Measurements from ENCODE around the gene HBQ1. TPM values are rescaled to one million over a fixed set of nuclear protein-coding genes. Genes with fewer than 3 reads are reported as not detected.

HBQ1 gene
- 0.48 TPM in 1 of 2 replicates, not detected in the other for total RNA-seq

DNA sequence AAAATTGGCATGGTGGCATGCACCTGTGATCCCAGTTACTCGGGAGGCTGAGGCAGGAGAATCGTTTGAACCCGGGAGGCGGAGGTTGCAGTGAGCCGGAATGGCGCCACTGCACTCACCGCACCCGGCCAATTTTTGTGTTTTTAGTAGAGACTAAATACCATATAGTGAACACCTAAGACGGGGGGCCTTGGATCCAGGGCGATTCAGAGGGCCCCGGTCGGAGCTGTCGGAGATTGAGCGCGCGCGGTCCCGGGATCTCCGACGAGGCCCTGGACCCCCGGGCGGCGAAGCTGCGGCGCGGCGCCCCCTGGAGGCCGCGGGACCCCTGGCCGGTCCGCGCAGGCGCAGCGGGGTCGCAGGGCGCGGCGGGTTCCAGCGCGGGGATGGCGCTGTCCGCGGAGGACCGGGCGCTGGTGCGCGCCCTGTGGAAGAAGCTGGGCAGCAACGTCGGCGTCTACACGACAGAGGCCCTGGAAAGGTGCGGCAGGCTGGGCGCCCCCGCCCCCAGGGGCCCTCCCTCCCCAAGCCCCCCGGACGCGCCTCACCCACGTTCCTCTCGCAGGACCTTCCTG, at the start of gene HBQ1:
Gene HBQ1 (plus strand): TSS at position 359 of the 575 bp plus-strand sequence. CDS start 28 bp downstream, at position 387.

DNA sequence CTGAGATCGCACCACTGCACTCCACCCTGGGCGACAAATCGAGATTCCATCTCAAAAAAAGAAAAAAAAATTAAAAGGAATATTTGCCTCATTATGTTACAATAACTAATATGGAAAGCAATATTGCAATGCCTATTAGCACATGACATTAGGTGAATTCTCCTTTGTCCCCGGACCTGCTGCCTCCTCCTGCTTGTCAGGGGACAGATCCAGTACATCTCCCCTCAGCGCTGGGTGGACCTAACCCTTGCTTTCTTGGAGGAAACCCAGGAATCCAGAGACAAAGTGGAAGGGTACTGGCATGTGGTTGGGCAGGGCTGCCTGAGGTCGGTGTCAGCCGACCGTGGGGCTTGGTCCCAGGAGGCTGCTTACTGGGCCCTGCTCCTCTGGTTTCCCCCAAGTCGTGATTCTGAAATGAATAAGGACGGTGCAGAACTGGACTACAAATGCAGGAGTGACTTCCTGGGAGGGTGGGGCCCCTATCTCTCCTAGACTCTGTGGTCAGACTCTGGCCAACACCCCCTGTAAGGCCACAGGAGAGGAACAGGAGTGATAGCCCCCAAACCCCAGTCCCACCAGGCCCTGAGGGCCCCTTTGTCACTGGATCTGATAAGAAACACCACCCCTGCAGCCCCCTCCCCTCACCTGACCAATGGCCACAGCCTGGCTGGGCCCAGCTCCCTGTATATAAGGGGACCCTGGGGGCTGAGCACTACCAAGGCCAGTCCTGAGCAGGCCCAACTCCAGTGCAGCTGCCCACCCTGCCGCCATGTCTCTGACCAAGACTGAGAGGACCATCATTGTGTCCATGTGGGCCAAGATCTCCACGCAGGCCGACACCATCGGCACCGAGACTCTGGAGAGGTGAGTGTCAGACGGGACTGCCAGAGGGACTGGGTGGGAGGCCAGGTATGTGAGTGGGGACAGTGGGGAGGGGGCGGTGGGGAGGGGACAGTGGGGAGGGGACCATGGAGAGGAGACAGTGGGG, 27.8 kb upstream of the HBQ1 start, which contains the start of gene HBZ:
Gene HBZ (plus strand): TSS at position 504 of the 988 bp plus-strand sequence. CDS start 266 bp downstream, at position 770.

DNA sequence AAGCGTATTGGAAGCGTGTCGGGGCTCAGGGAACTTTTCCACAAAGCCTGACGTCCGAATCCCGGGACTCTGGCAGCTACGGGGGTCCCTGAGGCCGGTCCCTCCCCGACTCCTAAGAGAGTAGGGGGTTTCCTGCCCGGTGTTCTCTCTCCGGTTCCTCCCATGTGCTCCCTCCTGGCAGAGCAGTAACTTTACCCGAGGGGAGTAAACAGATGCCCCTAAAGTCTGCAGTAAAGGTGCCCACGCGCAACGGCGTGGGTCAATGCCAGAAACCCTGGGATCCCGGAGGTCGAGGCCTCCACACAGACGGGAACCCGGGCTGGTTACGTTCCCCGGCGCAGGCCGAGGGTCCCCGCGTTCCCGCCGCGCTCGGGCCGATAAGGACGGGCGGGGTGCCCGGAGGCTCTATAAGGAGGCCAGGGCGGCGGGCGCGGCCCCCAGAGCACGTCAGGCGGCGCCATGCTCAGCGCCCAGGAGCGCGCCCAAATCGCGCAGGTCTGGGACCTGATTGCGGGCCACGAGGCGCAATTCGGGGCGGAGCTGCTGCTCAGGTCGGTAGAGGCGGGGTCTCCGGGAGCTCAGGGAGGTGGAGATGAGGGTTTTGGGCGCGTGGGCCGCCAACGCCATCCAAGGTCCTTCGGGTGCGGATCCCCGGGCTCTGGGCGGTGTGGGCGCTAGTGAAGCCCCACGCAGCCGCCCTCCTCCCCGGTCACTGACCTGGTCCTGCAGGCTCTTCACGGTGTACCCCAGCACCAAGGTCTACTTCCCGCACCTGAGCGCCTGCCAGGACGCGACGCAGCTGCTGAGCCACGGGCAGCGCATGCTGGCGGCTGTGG, 14.5 kb upstream of the HBQ1 start, which contains the start of gene HBM:
Gene HBM (plus strand): TSS at position 440 of the 836 bp plus-strand sequence. CDS start 20 bp downstream, at position 460.

GRCh38 chr16:172374-172941, 7.8 kb upstream of the HBQ1 start, which contains the start of gene HBA2:
TSS of gene HBA2 (plus strand) at chr16:172876. CDS start at chr16:172913, 37 bp downstream.

GRCh38 chr16:176477-177382, 3.5 kb upstream of the HBQ1 start, which contains the start of gene HBA1:
TSS of gene HBA1 (plus strand) at chr16:176680. CDS start at chr16:176717, 37 bp downstream.

DNA sequence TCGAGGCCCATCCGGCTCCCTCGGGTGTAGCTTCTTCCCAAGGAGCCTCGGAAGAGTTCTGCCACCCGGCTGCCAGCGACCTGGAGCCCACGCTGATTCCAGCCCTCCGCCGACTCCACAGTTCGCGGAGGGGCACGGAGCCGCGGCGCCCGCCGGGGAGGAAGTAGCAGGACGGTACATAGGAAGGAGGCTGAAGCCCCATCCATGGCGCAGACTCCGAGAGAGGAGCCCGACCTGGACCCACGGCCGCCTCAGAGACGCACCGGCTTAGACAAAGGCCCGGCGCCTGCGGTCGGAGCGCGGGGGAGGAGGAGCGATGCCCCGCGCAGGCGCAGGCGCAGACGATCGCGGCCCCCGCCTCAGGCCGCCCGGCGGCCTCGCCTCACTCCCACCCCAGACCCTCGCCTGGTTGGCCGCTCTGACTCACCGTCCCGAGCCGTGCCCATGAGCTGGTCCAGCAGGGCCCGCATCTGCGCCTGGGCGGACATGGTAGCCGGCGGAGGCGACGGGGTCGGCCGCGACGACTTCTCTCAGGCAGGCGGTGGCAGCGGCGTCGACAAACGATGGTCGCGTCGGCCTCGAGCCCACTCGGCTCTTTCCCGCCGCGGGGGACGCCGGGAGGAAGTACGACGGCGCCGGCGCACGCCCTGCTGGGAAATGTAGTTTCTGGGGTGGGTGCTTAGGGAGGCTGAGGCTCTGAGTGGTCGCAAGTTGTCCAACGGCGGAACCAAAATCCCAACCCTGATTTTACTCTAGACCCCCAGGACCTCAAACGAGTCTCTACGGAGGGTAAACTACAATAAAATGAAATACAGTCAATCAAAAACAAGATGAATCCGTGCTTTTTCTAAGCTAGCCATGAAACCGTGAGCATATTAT, 48.8 kb downstream of the HBQ1 start, which contains the start of gene LUC7L:
Gene LUC7L (minus strand): TSS at position 598 of the 879 bp plus-strand sequence. CDS start 110 bp downstream, at position 488.

Other genes with a start within 250 kb of the HBQ1 start
- gene POLR3K, start 126.9 kb upstream of the HBQ1 start, total RNA-seq, result 3.0 and 3.6 TPM in 2 replicates
- 10.9 and 12.0 TPM in 2 replicates for gene SNRNP25, start 126.6 kb upstream of the HBQ1 start, total RNA-seq
- 12.4 and 24.8 TPM in 2 replicates for gene RHBDF1, start 107.8 kb upstream of the HBQ1 start, total RNA-seq
- 188 and 200 TPM in 2 replicates for gene MPG, start 102.2 kb upstream of the HBQ1 start, total RNA-seq
- gene NPRL3, start 41.8 kb upstream of the HBQ1 start, total RNA-seq, result 5.8 and 7.7 TPM in 2 replicates
- not detected in 2 replicates for gene HBZ, start 27.8 kb upstream of the HBQ1 start, total RNA-seq
- not detected in 2 replicates for gene HBM, start 14.5 kb upstream of the HBQ1 start, total RNA-seq
- gene HBA2, start 7.6 kb upstream of the HBQ1 start, total RNA-seq, result not detected in 2 replicates
- not detected in 2 replicates for gene HBA1, start 3.8 kb upstream of the HBQ1 start, total RNA-seq
- 25.4 and 28.4 TPM in 2 replicates for gene LUC7L, start 49.0 kb downstream of the HBQ1 start, total RNA-seq
- 42.7 and 56.9 TPM in 2 replicates for gene FAM234A, start 54.4 kb downstream of the HBQ1 start, total RNA-seq
- gene RGS11, start 95.5 kb downstream of the HBQ1 start, total RNA-seq, result not detected in 2 replicates
- 0.24 TPM in 1 of 2 replicates, not detected in the other for gene ARHGDIG, start 100.1 kb downstream of the HBQ1 start, total RNA-seq
- 0.24 TPM in 1 of 2 replicates, not detected in the other for gene PDIA2, start 102.7 kb downstream of the HBQ1 start, total RNA-seq
- 55.6 and 67.0 TPM in 2 replicates for gene AXIN1, start 172.3 kb downstream of the HBQ1 start, total RNA-seq
- 96.9 and 101 TPM in 2 replicates for gene MRPL28, start 190.1 kb downstream of the HBQ1 start, total RNA-seq
- gene PGAP6, start 201.5 kb downstream of the HBQ1 start, total RNA-seq, result 53.5 and 73.5 TPM in 2 replicates
- gene NME4, start 216.7 kb downstream of the HBQ1 start, total RNA-seq, result 50.5 and 74.5 TPM in 2 replicates
- 5.3 and 11.1 TPM in 2 replicates for gene DECR2, start 221.4 kb downstream of the HBQ1 start, total RNA-seq
- gene RAB11FIP3, start 245.2 kb downstream of the HBQ1 start, total RNA-seq, result 9.2 and 15.2 TPM in 2 replicates